G401.6 (cell line): ENCODE data around the gene PEX26.
A peak's percentile ranks its signal among the peaks of the same experiment; 100 is the strongest.
"Not testable (repeated sequence)": the region's sequence is repeated elsewhere in the genome, so short reads cannot be mapped to it uniquely, and the experiment has no call there.

Source experiments
- FAIRE-seq: peaks from 2 replicates; lab custom pipeline; 2012; peaks lifted over from hg19 to GRCh38; lab: Jason Lieb, UNC

The PEX26 gene

DNA sequence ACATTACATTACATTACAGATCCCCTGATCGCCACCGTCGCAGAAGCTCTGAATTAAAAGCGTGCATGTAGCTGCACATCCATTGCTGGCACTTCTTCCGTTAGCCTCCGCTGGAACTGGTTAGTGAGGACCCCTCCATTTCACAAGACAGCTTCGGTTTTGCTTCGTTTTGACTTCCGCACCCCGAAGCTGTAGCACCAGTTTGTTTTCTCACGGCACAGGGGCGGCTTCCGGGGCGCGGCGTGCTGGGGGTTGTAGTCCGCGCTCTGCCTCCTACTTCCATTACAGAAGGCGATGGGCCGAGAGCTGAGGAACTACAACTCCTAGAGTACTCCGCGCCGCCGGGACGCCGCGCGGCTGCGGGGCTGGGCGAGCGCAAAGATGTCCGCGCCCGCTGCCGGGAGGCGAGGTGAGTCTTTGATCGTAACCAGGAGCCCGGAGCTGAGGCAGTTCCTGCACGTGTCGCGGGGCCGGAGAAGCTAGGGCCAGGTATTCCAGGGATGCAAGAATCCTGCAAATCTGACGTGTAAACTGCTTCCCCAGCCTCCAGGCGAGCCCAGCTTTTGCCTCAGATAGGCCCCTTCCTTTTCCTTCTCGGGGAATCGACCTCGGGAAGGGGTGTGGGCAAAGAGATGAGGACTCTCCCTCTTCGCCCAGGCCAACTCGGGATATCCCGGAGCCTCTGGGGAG lies at the start of gene PEX26:
Gene PEX26, plus strand, starts transcription at position 352 of the 690 bp plus-strand sequence. CDS start 387 bp downstream, outside the sequence.
- FAIRE-seq: peak; percentile 91

- FAIRE-seq: no peak
Observed at GRCh38 chr22:18028817-18029527, 48.8 kb upstream of the PEX26 start.

DNA sequence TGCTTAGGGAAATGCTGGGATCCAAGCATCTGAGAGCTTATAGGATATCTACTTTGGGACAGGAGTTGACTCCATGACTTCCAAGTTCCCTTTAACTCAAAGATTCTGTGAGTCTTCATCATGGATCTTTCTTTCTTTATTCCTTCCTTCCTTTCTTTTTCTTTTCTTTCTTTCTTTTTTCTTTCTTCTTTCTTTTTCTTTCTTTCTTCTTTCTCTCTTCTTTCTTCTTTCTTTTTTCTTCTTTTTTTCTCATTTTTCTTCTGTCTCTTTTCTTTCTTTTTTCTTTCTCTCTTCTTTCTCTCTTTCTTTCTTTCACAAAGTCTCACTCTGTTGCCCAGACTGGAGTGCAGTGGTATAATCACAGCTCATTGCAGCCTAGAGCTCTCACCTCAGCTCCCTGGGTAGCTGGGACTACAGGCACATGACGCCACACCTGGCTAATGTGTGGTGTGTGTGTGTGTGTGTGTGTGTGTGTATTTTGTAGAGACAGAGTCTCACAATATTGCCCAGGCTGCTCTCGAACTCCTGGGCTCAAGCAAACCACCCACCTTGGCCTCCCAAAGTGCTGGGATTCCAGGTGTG lies 48.0 kb upstream of the PEX26 start:
- no peak for FAIRE-seq

GRCh38 chr22:18031695-18032454 lies 45.9 kb upstream of the PEX26 start:
- no peak for FAIRE-seq

- FAIRE-seq: no peak
Observed at GRCh38 chr22:18032455-18033101, 45.2 kb upstream of the PEX26 start.

DNA sequence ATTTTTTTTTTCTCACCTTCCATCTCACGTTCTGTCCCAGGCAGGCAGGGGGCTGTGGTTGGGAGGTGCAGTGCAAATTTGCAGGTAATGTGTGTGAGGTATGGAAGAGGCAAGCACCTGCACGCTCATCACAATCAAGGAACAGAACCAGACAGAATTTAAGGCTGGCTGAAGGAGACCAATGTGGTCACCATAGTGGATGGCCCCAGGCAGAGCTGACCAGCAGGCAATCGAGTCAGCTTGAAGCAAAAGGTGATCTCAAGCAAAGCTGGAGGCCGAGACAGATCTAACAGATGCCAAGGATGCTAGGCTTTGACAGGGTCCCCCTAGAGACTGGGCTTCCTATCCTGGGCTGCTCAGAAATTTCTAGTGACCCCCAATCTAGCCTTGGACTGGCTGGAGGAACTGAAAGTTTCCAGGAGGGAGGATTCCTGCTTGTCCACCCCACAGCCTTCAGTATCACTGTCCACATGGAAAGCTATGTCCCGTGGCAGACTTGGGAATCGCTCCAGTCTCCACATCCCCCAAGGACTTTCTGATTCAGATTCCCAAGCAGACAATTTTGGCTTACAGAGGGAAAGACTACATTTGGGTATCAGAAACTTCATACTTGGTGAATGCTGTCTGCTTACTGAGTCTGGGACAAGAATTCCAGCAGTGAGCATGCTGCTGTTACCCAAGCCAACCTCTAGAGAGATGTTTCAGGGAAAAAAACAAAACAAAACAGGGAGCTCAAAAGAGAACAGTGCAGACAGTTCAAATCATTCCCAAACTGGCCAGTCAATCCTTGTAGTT lies 44.4 kb upstream of the PEX26 start:
- FAIRE-seq: no peak

DNA sequence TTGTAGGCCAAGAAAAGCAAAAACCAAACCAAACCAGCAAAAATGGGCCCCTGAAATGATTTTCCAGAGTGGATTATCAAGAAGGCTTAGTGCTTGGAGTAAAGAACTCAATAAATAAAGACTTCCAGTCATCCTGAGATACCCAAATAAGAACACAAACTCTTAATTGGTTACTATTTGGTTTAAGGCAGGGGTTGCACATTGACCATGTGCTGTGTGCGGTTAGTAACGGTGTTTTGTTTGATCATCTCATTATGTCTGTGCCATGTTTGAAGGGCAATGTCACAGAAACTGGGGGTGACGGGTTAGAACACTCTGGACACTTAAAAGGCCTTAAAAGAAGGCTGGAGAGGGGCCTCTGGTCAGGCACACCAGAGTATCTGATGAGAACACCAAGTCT lies 43.7 kb upstream of the PEX26 start:
- no peak for FAIRE-seq

DNA sequence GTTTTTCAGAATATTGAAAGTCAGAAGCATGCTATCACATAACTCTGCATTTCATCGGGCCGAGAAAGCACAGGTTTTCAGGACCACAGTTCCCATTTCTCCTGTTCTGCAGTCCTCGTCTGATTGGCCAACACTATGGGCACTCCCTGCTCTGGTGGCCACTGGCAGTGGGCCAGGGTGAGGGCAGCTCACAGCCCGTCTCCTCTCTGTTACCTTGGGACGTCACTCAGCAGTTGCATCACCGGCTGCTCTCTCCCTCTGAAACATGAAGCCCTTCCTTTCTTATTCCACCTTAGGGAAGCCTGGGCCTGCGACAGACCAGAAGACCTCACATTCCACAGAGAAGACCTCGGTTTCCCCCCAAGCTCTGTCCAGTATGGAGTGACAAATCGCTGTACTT lies 42.0 kb upstream of the PEX26 start:
- no peak for FAIRE-seq

DNA sequence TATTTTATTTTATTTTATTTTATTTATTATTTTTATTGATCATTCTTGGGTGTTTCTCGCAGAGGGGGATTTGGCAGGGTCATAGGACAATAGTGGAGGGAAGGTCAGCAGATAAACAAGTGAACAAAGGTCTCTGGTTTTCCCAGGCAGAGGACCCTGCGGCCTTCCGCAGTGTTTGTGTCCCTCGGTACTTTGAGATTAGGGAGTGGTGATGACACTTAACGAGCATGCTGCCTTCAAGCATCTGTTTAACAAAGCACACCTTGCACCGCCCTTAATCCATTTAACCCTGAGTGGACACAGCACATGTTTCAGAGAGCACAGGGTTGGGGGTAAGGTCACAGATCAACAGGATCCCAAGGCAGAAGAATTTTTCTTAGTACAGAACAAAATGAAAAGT lies 36.9 kb upstream of the PEX26 start:
- not testable (repeated sequence) for FAIRE-seq

DNA sequence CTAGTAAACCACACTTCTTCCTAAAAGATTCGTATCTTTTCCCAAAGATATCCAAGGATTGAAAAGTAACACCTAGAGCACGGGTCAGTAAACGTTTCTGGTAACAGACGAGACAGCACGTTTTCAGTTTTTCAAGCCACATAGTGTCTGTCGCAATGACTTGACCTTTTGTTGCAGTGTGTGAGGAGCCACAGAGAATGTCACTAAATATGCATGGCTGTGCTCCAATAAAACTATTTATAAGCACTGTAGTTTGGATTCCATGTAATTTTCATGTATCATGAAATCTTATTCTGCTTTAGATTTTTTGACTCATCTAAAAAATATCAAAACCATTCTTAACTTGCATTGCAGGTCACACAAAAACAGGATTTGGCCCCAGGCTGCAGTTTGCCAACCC lies 35.1 kb upstream of the PEX26 start:
- no peak for FAIRE-seq

DNA sequence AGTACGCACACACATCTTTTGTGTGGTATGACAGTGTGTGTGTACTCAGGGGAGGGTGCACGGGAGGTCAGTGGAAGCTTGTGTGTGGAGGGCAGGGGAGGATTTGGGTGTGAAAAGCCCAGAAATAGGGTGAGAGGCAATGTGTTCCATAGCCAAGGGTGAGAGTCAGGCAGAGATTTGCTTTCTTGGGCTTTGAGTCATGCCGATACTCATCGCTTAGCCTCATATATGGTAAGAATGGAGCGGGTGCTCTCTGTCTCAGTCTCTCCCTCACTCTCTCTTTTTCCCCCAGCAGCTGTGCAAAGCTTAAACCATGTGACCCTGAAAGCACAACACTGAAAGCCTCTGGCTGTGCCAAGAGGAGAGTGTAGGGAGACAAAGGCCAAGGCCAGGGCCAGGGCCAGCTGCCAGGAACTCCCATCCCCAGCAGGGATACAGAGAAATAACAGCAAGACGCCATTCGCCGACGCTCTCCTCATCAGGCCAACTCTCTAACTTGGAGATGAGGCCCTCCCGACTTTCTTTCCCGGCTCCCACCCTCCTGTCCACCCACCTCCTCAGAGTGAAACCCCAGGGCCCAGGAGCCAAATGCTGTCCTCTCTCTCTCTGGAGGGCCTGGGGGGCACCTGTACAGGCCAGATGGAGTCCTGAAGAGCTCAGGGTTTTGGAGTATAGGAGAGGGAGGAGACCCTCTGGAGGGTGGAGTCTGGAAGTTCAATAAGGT lies 33.1 kb upstream of the PEX26 start:
- no peak for FAIRE-seq

DNA sequence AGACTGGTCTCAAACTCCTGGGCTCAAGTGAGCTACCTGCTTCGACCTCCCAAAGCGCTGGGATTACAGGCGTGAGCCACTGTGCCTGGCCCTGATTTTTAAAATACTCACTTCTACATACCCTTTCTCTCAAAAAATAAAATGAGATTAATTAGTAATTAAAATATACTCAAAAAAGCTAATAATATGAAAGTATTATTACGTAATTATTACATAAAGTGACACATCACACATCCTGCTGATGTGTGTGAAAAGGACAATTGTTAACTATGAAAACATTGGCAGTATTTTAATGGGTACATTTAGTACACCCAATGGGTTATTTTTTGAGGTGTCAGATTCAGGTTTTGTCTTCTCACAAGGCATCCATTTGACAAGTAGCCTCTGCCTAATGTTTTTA lies 32.0 kb upstream of the PEX26 start:
- FAIRE-seq: no peak

GRCh38 chr22:18048041-18048440 lies 29.7 kb upstream of the PEX26 start:
- FAIRE-seq: no peak

- FAIRE-seq: no peak
Observed at GRCh38 chr22:18048441-18048898, 29.3 kb upstream of the PEX26 start.

DNA sequence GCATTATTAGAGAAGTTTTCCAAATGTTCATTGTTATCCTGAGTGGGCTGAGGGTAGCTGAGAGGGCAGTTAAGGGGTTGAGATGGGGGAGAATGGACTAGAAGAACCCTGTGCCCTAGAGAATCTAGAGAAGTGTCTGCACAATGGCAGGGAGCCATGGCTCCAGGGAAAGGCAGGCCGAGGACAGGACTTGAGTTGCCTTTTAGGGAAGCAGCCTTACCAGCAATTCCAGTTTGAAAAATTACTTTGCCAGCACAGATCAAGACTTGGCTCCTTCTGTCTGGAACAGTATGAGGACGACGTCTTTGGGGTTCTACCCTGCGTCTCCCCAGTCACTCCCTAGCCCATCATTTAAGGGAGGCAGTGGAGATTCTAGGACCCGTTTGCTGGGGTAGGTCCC lies 27.7 kb upstream of the PEX26 start:
- no peak for FAIRE-seq

DNA sequence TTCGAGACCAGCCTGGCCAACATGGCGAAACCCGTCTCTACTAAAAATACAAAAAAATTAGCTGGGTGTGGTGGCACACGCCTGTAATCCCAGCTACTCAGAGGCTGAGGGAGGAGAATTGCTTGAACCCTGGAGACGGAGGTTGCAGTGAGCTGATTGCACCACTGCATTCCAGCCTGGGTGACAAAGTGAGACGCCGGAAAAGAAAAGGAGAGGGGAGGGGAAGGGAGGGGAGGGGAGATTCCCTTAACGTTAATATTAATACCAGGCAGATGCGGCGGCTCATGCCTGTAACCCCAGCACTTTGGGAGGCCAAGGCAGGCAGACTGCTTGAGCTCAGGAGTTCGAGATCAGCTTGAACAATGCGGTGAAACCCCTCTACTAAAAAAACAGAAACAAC lies 26.7 kb upstream of the PEX26 start:
- not testable (repeated sequence) for FAIRE-seq

- FAIRE-seq: not testable (repeated sequence)
Observed at GRCh38 chr22:18053216-18053946, 24.4 kb upstream of the PEX26 start.

- no peak for FAIRE-seq
Observed at GRCh38 chr22:18055619-18056160, 22.1 kb upstream of the PEX26 start.

- no peak for FAIRE-seq
Observed at GRCh38 chr22:18056161-18056666, 21.6 kb upstream of the PEX26 start.
